Dendritic cell treated with granulocyte-macrophage colony-stimulating factor and Interleukin-4, amounts not matched to agents 40 ng/mL and 50 ng/mL, for 4 days (primary cell): Measurements from ENCODE around the gene CREB1.
A peak's percentile ranks its signal among the peaks of the same experiment; 100 is the strongest.

Experiments
- H3K27ac Mint-ChIP-seq: one replicate; pipeline ENCODE4 v1.8.0; 2022; ENCODE audit warnings: mild to moderate bottlenecking, mixed read lengths
- H3K27me3 Mint-ChIP-seq: one replicate; pipeline ENCODE4 v1.8.0; 2022; ENCODE audit warnings: mild to moderate bottlenecking, mixed read lengths
- H3K36me3 Mint-ChIP-seq: one replicate; pipeline ENCODE4 v1.8.0; 2022; ENCODE audit warnings: low read depth, mixed read lengths
- H3K4me1 Mint-ChIP-seq: one replicate; pipeline ENCODE4 v1.8.0; 2022; ENCODE audit warnings: low read depth, mixed read lengths
- H3K4me3 Mint-ChIP-seq: one replicate; pipeline ENCODE4 v1.8.0; 2022; ENCODE audit warnings: mild to moderate bottlenecking, moderate library complexity, mixed read lengths
- H3K9me3 Mint-ChIP-seq: one replicate; pipeline ENCODE4 v1.8.0; 2022; ENCODE audit warnings: mixed read lengths
- intact Hi-C: fragments of 100-400 bp; cut with micrococcal nuclease; formaldehyde crosslinking; loops from one replicate; pipeline ENCODE4 v1.15.0; 2022

CREB1 gene

DNA sequence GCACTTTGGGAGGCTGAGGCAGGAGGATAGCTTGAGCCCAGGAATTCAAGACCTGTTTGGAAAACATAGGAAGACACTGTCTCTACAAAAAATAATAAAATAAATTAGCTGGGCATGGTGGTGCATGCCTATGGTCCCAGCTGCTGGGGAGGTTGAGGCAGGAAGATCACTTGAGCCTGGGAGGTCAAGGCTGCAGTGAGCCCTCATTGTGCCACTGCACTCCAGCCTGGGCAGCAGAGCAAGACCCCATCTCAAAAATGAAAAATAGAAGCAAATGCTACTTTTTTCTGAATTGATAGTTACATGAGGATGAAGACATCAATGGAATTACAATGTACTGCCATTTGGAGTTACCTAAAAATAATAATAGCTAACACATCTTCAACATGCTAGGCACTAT lies 63.5 kb downstream of the CREB1 start:
- intact Hi-C loops: no loop called here
- Mint-ChIP-seq H3K4me1 (peaks cover 20% of the 10 kb centered on the region), H3K27ac (peak overlapping the region; percentile 46), H3K9me3 (peaks cover 13% of the 10 kb centered on the region), H3K27me3 (no peaks in the 10 kb centered on the region), H3K36me3 (peaks cover 91% of the 10 kb centered on the region), H3K4me3 (no peak overlapping the region)

DNA sequence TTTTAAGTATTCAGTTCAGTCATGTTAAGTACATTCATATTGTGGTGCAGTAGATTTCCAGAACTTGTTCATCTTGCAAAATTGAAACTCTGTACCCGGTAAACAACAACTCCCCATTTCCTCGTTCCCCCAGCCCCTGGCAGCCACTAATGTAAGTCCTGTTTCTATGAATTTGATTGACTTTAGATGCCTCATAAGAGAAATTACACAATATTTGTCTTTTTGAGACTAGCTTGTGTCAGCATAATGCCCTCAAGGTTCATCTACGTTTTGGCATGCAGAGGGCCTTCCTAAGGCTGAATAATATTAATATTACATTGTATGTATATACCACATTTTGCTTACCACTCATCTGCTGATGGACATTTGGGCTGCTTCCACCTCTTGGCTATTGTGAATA lies 64.5 kb downstream of the CREB1 start:
- peaks cover 13% of the 10 kb centered on the region for H3K9me3 Mint-ChIP-seq
- H3K36me3 Mint-ChIP-seq: peaks cover 85% of the 10 kb centered on the region
- no peak overlapping the region for H3K4me3 Mint-ChIP-seq
- H3K4me1 Mint-ChIP-seq: peaks cover 10% of the 10 kb centered on the region
- H3K27ac Mint-ChIP-seq: peak overlapping the region; percentile 61
- H3K27me3 Mint-ChIP-seq: no peaks in the 10 kb centered on the region
- intact Hi-C loops: no loop called here

DNA sequence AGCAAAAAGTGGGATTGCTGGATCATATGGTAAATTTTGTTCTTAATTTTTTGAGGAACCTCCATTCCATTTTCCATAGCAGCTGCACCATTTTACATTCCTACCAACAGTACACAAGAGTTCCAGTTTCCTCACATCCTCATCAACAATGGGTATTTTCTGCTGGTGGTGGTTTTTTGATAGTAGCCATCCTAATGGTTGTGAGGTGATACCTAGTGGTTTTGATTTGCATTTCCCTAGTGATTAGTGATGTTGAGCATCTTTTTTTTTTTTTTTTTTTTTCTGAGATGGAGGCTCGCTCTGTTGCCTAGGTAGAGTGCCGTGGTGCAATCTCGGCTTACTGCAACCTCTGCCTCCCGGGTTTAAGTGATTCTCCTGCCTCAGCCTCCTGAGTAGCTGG lies 65.0 kb downstream of the CREB1 start:
- H3K27me3 Mint-ChIP-seq: no peaks in the 10 kb centered on the region
- peak overlapping the region; percentile 61 for H3K27ac Mint-ChIP-seq
- H3K36me3 Mint-ChIP-seq: peaks cover 85% of the 10 kb centered on the region
- H3K4me3 Mint-ChIP-seq: no peak overlapping the region
- peaks cover 8% of the 10 kb centered on the region for H3K4me1 Mint-ChIP-seq
- intact Hi-C loops: no loop called here
- peaks cover 13% of the 10 kb centered on the region for H3K9me3 Mint-ChIP-seq

DNA sequence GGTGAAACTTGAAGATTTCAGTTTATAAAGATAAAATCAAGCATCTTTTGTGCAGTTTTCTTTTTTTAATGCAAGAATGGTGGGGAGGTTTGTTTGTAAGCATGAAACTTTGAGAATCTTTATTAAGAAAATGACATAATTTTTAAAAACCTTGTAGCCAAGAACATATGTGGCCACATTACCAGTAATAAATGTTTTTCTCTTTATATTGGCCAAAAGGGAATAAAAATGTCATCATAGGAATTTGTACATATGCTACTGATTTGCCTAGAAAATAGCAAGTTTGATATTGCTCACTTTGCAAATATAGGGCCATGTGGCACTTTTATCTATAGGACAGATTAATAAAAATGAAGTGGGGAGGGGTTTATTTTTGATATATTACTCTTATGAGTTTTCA lies 69.9 kb downstream of the CREB1 start:
- Mint-ChIP-seq H3K9me3 (no peaks in the 10 kb centered on the region), H3K27me3 (no peaks in the 10 kb centered on the region), H3K27ac (no peak overlapping the region), H3K4me3 (no peak overlapping the region), H3K36me3 (peaks cover 60% of the 10 kb centered on the region), H3K4me1 (peaks cover 1% of the 10 kb centered on the region)
- intact Hi-C loops: no loop called here

DNA sequence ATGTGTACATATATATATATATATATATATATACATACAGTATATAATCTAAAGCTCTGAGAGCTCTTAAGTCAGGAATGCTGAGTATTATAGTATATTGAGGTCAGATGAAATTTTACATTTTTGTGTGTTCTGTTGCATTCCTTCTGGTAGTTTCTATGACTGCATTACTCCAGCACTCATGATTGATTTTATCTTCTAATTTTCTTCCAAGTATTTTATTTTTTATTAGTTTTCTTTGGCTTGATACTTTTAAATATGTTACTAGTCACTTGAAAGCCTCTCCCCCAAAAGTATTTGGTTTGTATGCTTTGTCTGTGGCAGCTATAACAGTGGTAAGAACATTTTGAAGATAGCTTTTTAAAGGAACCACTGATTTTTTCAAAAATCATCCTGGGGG lies 70.5 kb downstream of the CREB1 start:
- Mint-ChIP-seq H3K36me3 (peaks cover 60% of the 10 kb centered on the region), H3K27me3 (no peaks in the 10 kb centered on the region), H3K27ac (no peak overlapping the region), H3K9me3 (no peaks in the 10 kb centered on the region), H3K4me3 (no peak overlapping the region), H3K4me1 (no peaks in the 10 kb centered on the region)
- intact Hi-C loops: no loop called here

DNA sequence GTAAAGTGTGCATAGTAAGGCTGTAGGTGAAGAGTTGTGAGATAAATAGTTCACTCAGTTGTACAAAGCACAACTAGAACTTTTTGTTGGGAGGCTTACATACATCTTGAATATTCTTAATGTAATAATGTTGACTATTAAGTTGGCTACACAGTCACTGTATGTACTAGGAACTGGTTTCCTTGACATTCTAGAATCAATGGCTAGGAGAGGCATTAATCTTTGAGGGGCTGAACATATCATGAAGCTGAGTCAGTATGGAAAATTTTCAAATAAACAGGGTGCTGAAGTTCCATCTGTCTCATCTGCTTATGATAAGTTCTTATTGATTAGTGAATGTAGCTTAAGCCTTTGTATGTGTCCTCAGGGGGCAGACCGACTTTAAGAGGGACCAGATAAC lies 72.0 kb downstream of the CREB1 start:
- Mint-ChIP-seq H3K9me3 (no peaks in the 10 kb centered on the region), H3K27ac (no peak overlapping the region), H3K36me3 (peaks cover 47% of the 10 kb centered on the region), H3K4me1 (no peaks in the 10 kb centered on the region), H3K4me3 (no peak overlapping the region), H3K27me3 (no peaks in the 10 kb centered on the region)
- intact Hi-C loops: no loop called here

DNA sequence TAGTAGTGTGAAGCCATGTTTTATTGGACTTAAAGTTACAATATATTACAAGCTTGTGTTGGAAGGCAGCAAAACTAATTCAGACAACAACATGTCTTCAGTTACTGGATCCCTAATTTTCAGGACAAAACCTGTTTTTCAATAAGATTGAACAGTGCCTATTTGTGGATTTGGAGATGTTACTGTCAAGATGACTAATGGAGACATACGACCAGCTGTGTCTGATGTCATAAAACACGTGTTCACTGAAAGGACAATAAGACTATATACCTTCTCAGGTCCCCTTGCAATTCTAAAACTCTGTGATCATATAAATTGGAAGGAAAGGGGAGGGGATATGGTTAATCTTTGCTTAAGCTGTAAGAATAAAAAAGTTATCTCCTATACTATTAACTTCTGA lies 73.7 kb downstream of the CREB1 start:
- Mint-ChIP-seq H3K27me3 (no peaks in the 10 kb centered on the region), H3K9me3 (no peaks in the 10 kb centered on the region), H3K4me3 (no peak overlapping the region), H3K4me1 (peaks cover 5% of the 10 kb centered on the region), H3K27ac (no peak overlapping the region), H3K36me3 (peaks cover 57% of the 10 kb centered on the region)
- intact Hi-C loops: no loop called here

DNA sequence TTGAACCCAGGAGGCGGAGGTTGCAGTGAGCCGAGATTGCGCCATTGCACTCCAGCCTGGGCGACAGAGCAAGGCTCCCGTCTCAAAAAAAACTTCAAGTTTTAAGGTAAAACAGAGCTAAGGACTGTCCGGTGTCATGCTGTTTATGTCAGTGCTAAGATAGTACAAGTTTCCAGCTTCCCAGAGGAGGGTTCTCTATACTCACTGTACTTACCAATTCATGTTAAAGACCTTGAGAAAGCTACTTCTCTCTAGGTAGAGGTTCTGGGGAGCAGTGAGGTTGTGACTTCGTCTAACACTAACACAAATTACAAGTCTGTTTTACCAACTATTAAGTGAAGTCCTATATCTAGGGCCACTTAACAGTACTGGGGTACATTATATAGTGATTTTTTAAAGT lies 76.6 kb downstream of the CREB1 start:
- Mint-ChIP-seq H3K4me1 (peaks cover 5% of the 10 kb centered on the region), H3K27ac (no peak overlapping the region), H3K9me3 (no peaks in the 10 kb centered on the region), H3K27me3 (no peaks in the 10 kb centered on the region), H3K4me3 (no peak overlapping the region), H3K36me3 (peaks cover 57% of the 10 kb centered on the region)
- intact Hi-C loops: no loop called here

DNA sequence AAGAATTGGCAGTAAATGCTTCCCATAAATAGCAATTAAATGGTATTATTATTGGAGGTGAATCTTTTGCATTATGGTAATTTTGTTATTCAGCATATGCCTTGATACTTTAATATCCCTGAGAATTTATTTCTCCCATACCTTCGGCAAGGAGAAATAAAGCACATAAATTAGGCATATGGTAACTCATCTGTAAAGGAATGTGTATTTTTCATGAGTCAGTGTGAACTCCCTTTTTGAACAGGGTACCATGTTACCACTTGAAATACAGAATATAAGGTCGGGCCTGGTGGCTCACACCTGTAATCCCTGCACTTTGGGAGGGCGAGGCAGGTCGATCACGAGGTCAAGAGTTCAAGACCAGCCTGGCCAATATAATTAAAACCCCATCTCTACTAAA lies 77.1 kb downstream of the CREB1 start:
- intact Hi-C loops: no loop called here
- Mint-ChIP-seq H3K9me3 (no peaks in the 10 kb centered on the region), H3K36me3 (peaks cover 53% of the 10 kb centered on the region), H3K4me3 (no peak overlapping the region), H3K4me1 (peaks cover 5% of the 10 kb centered on the region), H3K27me3 (no peaks in the 10 kb centered on the region), H3K27ac (no peak overlapping the region)

DNA sequence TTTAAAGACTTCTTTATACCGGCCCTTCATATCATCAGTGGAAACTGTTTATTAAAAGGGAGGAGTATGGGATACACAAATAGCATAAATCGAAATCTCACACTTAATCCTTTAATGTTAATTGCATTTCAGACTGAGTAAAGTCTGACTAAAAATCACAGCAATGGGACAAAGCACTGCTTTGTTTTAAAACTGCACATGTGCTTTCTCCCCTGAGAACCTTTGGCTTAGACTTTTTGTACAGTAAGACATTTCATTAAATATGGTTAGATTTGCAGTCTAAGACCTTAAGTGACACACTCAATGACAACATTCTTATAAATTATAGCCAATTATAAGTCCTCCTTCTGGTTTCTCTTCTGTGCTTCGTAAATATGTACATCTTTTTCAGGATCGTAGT lies 83.0 kb downstream of the CREB1 start:
- no peak overlapping the region for H3K4me3 Mint-ChIP-seq
- H3K27me3 Mint-ChIP-seq: no peaks in the 10 kb centered on the region
- peaks cover 60% of the 10 kb centered on the region for H3K36me3 Mint-ChIP-seq
- H3K27ac Mint-ChIP-seq: no peak overlapping the region
- intact Hi-C loops: no loop called here
- peaks cover 14% of the 10 kb centered on the region for H3K4me1 Mint-ChIP-seq
- no peaks in the 10 kb centered on the region for H3K9me3 Mint-ChIP-seq

DNA sequence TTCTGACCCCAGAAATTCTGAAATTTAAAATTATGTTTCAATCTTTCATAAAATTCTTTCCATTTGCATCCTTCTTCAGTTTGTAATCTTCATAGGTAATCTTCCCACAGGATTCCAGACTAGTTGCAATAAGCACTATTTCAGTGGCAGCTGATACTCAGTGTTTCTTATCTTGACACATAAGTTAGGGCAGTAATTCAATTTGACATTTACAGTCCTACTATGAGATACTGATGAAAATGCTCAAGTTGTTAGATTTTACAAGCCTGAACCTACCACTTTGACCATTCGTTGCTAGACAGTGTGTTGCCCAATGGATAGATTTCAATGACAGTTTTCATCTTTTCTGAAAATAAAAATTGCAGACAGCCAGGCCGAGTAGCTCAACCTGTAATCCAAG lies 85.1 kb downstream of the CREB1 start:
- intact Hi-C loops: no loop called here
- H3K4me3 Mint-ChIP-seq: no peak overlapping the region
- peaks cover 24% of the 10 kb centered on the region for H3K4me1 Mint-ChIP-seq
- H3K27ac Mint-ChIP-seq: no peak overlapping the region
- H3K27me3 Mint-ChIP-seq: no peaks in the 10 kb centered on the region
- H3K9me3 Mint-ChIP-seq: no peaks in the 10 kb centered on the region
- H3K36me3 Mint-ChIP-seq: peaks cover 60% of the 10 kb centered on the region

DNA sequence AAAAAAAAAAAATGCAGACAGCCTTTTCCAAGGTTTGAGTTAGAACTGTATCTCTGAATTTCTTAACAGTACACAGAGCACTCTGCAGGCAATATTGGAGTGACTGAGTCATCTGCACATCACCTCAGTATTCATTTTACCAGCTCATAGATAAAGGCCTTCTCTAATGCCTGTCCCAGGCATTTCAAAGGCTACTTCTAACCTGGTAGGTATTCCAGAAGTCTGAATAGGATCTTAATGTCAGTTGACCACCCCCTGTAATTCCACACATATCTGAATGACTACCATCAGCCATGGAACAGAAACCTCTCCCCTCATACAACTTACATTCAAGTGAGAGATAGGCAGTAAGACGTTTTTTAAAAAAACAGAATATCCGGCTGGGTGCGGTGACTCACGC lies 86.4 kb downstream of the CREB1 start:
- Mint-ChIP-seq H3K36me3 (peaks cover 69% of the 10 kb centered on the region), H3K27ac (no peak overlapping the region), H3K4me1 (peaks cover 36% of the 10 kb centered on the region), H3K9me3 (no peaks in the 10 kb centered on the region), H3K27me3 (no peaks in the 10 kb centered on the region), H3K4me3 (no peak overlapping the region)
- intact Hi-C loops: no loop called here

DNA sequence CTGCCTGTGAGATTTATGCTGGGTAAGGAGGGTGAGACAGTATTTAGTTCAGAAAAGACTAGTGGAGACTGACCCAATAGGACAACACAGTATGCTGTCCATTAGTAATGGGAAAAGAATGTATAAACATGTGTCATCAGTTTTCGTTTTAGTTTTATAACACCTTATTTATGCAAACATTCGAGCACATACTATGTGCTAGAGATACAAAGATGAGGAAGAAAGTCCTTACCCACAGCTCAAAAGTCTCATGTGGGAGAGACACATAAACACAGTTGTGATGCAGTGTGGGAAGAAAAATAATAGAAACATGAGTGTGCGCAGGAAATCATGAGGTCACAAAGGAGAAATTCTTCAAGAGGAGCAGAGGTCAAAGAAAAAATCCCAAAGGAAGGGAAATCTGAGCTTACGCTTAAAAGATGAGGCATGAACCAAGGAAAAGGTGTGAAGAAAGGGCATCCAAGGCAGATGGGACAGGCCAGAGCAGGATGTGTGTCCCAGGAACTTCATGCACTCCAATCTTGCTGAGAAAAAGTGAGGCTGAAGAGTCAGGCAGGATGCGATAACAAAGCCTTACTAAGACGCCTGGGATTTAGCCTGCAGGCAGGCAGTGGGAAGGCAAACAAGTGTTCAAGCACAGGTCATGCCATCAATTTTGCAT lies 87.4 kb downstream of the CREB1 start:
- Mint-ChIP-seq H3K27ac (peak overlapping the region; percentile 14), H3K4me1 (peaks cover 45% of the 10 kb centered on the region), H3K9me3 (no peaks in the 10 kb centered on the region), H3K4me3 (no peak overlapping the region), H3K36me3 (peaks cover 79% of the 10 kb centered on the region), H3K27me3 (no peaks in the 10 kb centered on the region)
- intact Hi-C loops: no loop called here

DNA sequence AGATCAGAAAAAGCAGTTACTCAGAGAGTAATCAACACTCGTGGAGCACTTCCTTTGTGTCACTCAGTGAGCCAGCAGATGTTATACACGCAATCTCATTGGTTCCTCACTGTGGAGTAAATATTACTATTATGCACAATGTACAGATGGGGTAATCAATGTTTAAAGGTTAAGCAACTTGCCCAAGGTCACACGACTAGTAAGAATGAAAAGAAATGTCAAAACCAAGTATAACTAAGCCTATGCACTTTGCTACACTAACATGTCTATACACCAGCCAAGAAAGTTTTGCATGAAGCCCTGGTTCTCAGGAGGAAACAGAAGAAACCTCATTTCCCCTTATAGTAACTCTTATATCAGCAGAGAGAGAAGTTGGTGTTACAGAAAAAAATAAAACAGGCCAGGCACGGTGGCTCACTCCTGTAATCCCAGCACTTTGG lies 90.0 kb downstream of the CREB1 start:
- H3K27ac Mint-ChIP-seq: peak overlapping the region; percentile 80
- intact Hi-C loops: loop anchor here (10.0 kb wide), 1 partner anchor 405 kb away; the partner anchor contains the start of gene PLEKHM3
- H3K4me3 Mint-ChIP-seq: no peak overlapping the region
- H3K27me3 Mint-ChIP-seq: no peaks in the 10 kb centered on the region
- H3K4me1 Mint-ChIP-seq: peaks cover 65% of the 10 kb centered on the region
- H3K36me3 Mint-ChIP-seq: peaks cover 70% of the 10 kb centered on the region
- no peaks in the 10 kb centered on the region for H3K9me3 Mint-ChIP-seq

DNA sequence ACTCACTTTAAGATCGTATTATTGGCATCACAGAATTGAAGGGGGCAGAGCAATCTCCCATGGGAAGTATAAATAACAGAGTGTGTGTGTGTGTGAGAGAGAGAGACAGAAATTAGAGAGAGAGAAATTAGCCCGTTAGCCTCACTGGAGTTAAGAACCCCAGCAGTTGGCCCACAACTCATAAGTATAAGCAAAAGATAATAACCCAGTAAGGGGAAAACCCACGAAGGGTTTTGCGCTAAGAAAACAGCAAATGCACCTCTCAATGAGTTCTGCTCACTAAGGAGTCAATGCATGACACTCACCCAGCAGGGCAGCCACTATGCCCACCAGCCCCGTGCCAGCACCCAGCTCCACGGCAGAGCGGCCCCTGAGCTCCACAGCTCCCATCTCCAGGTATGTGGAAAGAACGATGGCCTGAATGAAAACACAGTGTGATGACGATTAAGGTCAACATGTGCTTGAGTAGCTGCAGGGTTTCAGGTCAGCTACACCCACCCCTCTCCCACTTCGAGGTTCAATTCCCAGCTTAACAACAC lies 91.8 kb downstream of the CREB1 start:
- Mint-ChIP-seq H3K4me3 (peak overlapping the region; percentile 26), H3K36me3 (peaks cover 71% of the 10 kb centered on the region), H3K9me3 (no peaks in the 10 kb centered on the region), H3K27me3 (no peaks in the 10 kb centered on the region), H3K27ac (peak overlapping the region; percentile 44), H3K4me1 (peaks cover 65% of the 10 kb centered on the region)
- intact Hi-C loops: loop anchor here (10.0 kb wide), 1 partner anchor 403 kb away; the partner anchor contains the start of gene PLEKHM3
